Measurements from ENCODE around the gene LPAR5. TPM values are rescaled to one million over a fixed set of nuclear protein-coding genes. Genes with fewer than 3 reads are reported as not detected.

The LPAR5 gene
- total and polyA plus RNA-seq, 2 experiments from 2014 or later, result 0.32 to 0.38 TPM

- TF ChIP-seq CTCF (conservative IDR thresholded peaks at IDR 0.05; ENCODE audit: low read depth in 2 of 2) (no peak), EZH2phosphoT487 (IDR thresholded peaks at IDR 0.05; ENCODE audit: unreplicated experiment) (no peak), POLR2AphosphoS5 (IDR thresholded peaks at IDR 0.05; ENCODE audit: low read depth) (no peak), JUNB (IDR thresholded peaks at IDR 0.05; ENCODE audit: unreplicated experiment) (no peak), STAT1 (IDR thresholded peaks at IDR 0.05; ENCODE audit: unreplicated experiment) (no peak), NANOG (IDR thresholded peaks at IDR 0.05; ENCODE audit: borderline replicate concordance) (no peak), ETS1 (IDR thresholded peaks at IDR 0.05) (no peak), ZNF331 (CRISPR knock-in tag; IDR thresholded peaks at IDR 0.05; ENCODE audit: low read depth) (no peak), CREB1 (CRISPR knock-in tag; IDR thresholded peaks at IDR 0.05; ENCODE audit: low read depth) (no peak)
- Histone ChIP-seq H3K79me2 (replicated peaks; ENCODE audit: insufficient read depth) (no peaks in the 10 kb centered on the region), H3K4me1 (ENCODE audit: insufficient read depth) (no peaks in the 10 kb centered on the region), H3K36me3 (ENCODE audit: insufficient read depth) (peaks cover 10% of the 10 kb centered on the region), H3K27ac (ENCODE audit: low read depth) (no peak overlapping the region), H4K20me1 (replicated peaks; ENCODE audit: insufficient read depth) (peaks cover 7% of the 10 kb centered on the region; the same call in 1 of the 2 replicates), H2AFZ (no peak overlapping the region), H3K27me3 (ENCODE audit: insufficient read depth) (no peaks in the 10 kb centered on the region), H3K4me3 (no peak overlapping the region), H3F3A (replicated peaks; ENCODE audit: low read depth) (peaks cover 9% of the 10 kb centered on the region; the same call in 1 of the 2 replicates), H3K9me2 (ENCODE audit: insufficient read depth) (no peaks in the 10 kb centered on the region), H3K4me2 (no peak overlapping the region)
- no peak overlapping the region for H3K4me3 Mint-ChIP-seq
- H3K27ac Mint-ChIP-seq, result no peak overlapping the region
- peaks cover 37% of the 10 kb centered on the region for H3K36me3 Mint-ChIP-seq (ENCODE audit: low read depth)
- no peak for ATAC-seq
- no peaks in the 10 kb centered on the region for H3K4me1 Mint-ChIP-seq
- no peak for DNase-seq (ENCODE audit: low spot score)
- no peaks in the 10 kb centered on the region; the same call in 2 of the 3 replicates for H3K9me3 Mint-ChIP-seq
- H3K27me3 Mint-ChIP-seq (ENCODE audit: insufficient read depth, low read depth, poor library complexity), result no peaks in the 10 kb centered on the region
Observed at GRCh38 chr12:6653342-6653741, 17.6 kb upstream of the LPAR5 start.

GRCh38 chr12:6652391-6652790 is 16.6 kb upstream of the LPAR5 start:
- no peak for ATAC-seq
- peaks cover 39% of the 10 kb centered on the region for H3K36me3 Mint-ChIP-seq (ENCODE audit: low read depth)
- no peak overlapping the region; the same call in 2 of the 3 replicates for H3K4me3 Mint-ChIP-seq

More at GRCh38 chr12:6652391-6652790, 16.6 kb upstream of the LPAR5 start:
- no peaks in the 10 kb centered on the region for H3K4me1 ChIP-seq (ENCODE audit: insufficient read depth)
- no peak overlapping the region for H2AFZ ChIP-seq
- peak; percentile 62 for DNase-seq (ENCODE audit: low spot score)
- TF ChIP-seq CTCF (conservative IDR thresholded peaks at IDR 0.05; ENCODE audit: low read depth in 2 of 2), result peak; percentile 39 to 49
- no peak for TF ChIP-seq CREB1 (CRISPR knock-in tag; IDR thresholded peaks at IDR 0.05; ENCODE audit: low read depth)
- no peaks in the 10 kb centered on the region for H3K9me2 ChIP-seq (ENCODE audit: insufficient read depth)
- no peak overlapping the region for H3K4me2 ChIP-seq
- H4K20me1 ChIP-seq (replicated peaks; ENCODE audit: insufficient read depth), result peaks cover 7% of the 10 kb centered on the region; the same call in 1 of the 2 replicates
- H3K4me3 ChIP-seq, result no peak overlapping the region
- H3K27ac ChIP-seq (ENCODE audit: low read depth), result no peak overlapping the region
- H3K27ac Mint-ChIP-seq, result no peak overlapping the region
- H3F3A ChIP-seq (replicated peaks; ENCODE audit: low read depth), result peaks cover 15% of the 10 kb centered on the region; the same call in 1 of the 2 replicates
- no peaks in the 10 kb centered on the region for H3K4me1 Mint-ChIP-seq
- H3K9me3 Mint-ChIP-seq, result no peaks in the 10 kb centered on the region; the same call in 2 of the 3 replicates
- no peaks in the 10 kb centered on the region for H3K27me3 Mint-ChIP-seq (ENCODE audit: insufficient read depth, low read depth, poor library complexity)
- no peaks in the 10 kb centered on the region for H3K27me3 ChIP-seq (ENCODE audit: insufficient read depth)
- H3K79me2 ChIP-seq (replicated peaks; ENCODE audit: insufficient read depth), result no peaks in the 10 kb centered on the region
- H3K36me3 ChIP-seq (ENCODE audit: insufficient read depth), result peaks cover 10% of the 10 kb centered on the region
